Ovary (tissue), 3 donors: Measurements from ENCODE around the gene DIRAS1.

Source experiments
- CTCF ChIP-seq, 3 donors: fragments of 450-650 bp in 2 of 3; fragments of 200-600 bp in 1 of 3; IDR thresholded peaks; one replicate each; pipeline versions ENCODE4 v1.5.1 to v1.8.0; 2016 to 2022; ENCODE audit warnings: antibody characterized with exemption in 3 of 3, mild to moderate bottlenecking in 1 of 3
- POLR2A ChIP-seq: fragments of 450-650 bp; IDR thresholded peaks from one replicate; pipeline ENCODE4 v1.6.1; 2017; ENCODE audit warnings: antibody characterized with exemption, mild to moderate bottlenecking, moderate library complexity
- donor health status: DM: no; HTN: no; CAD: no.

- TF ChIP-seq CTCF (IDR thresholded peaks at IDR 0.05) (no peak), POLR2A (no peak)
Observed at GRCh38 chr19:2756921-2757881, 36.0 kb upstream of the DIRAS1 start.
